SK-N-SH (cell line): ENCODE measurements around the gene RP9. TPM values are rescaled to one million over a fixed set of nuclear protein-coding genes. Genes with fewer than 3 reads are reported as not detected.
A peak's percentile ranks its signal among the peaks of the same experiment; 100 is the strongest.

ENCODE experiments used
- CTCF ChIA-PET: fragments of 300-600, 350-600 bp; formaldehyde crosslinking; extraction: SDS; loops from one replicate; lab custom pipeline; 2021; lab: Yijun Ruan, JAX
- POLR2A ChIA-PET: fragments of 350-600 bp; sonication (Branson Sonifier 250); formaldehyde crosslinking; extraction: SDS; loops from one replicate; lab custom pipeline; 2020; ENCODE audit warnings: antibody characterized with exemption, inconsistent platforms; lab: Yijun Ruan, JAX
- DNase-seq: peaks from one replicate; pipeline ENCODE4 v3.0.0; 2012
- H2AFZ ChIP-seq: fragments of 200-600 bp; sonication (generic); 2 replicates; pipeline ENCODE4 v1.8.1; 2016; ENCODE audit warnings: antibody characterized with exemption, mild to moderate bottlenecking, low read depth
- H3F3A ChIP-seq: fragments of 200-600 bp; sonication (generic); replicated peaks from 2 replicates; pipeline ENCODE3; 2016; ENCODE audit warnings: antibody characterized with exemption, mild to moderate bottlenecking; ENCODE audit not compliant: insufficient read depth
- H3K27ac ChIP-seq, 2 experiments: fragments of 200-500 bp in 1 of 2; fragments of 200-600 bp in 1 of 2; sonication (Bioruptor generic) in 1 of 2; sonication (generic), shearing (Covaris generic) in 1 of 2; 2 replicates each; pipeline versions ENCODE4 v1.5.1 to v1.6.1; 2014 to 2016; ENCODE audit warnings: low read depth in 2 of 2, inconsistent platforms in 1 of 2, low read length in 1 of 2, mild to moderate bottlenecking in 1 of 2, mixed read lengths in 1 of 2
- H3K27me3 ChIP-seq: fragments of 200-600 bp; sonication (generic), shearing (Covaris generic); 2 replicates; pipeline ENCODE4 v1.6.1; 2016; ENCODE audit warnings: mixed run types; ENCODE audit not compliant: insufficient read depth
- H3K36me3 ChIP-seq, 2 experiments: fragments of 200-500 bp in 1 of 2; fragments of 200-600 bp in 1 of 2; sonication (Bioruptor generic) in 1 of 2; sonication (generic) in 1 of 2; replicated peaks in 1 of 2; 2 replicates each; pipeline versions ENCODE3 to v1.5.1; 2014 to 2016; ENCODE audit warnings: low read length in 1 of 2, mild to moderate bottlenecking in 1 of 2; ENCODE audit not compliant: insufficient read depth in 2 of 2, control insufficient read depth in 1 of 2
- H3K4me1 ChIP-seq, 2 experiments: fragments of 200-500 bp in 1 of 2; fragments of 200-600 bp in 1 of 2; sonication (Bioruptor generic) in 1 of 2; sonication (generic), shearing (Covaris generic) in 1 of 2; 2 replicates each; pipeline versions ENCODE4 v1.5.1 to v1.6.1; 2014 to 2016; ENCODE audit warnings: low read depth in 1 of 2, low read length in 1 of 2, mixed run types in 1 of 2; ENCODE audit not compliant: insufficient read depth in 2 of 2, control insufficient read depth in 1 of 2
- H3K4me2 ChIP-seq: fragments of 200-600 bp; sonication (generic), shearing (Covaris generic); 2 replicates; pipeline ENCODE4 v1.6.1; 2017; ENCODE audit warnings: mixed run types
- H3K4me3 ChIP-seq, 2 experiments: fragments of 200-500 bp in 1 of 2; fragments of 200-600 bp in 1 of 2; sonication (Bioruptor generic) in 1 of 2; sonication (generic), shearing (Covaris generic) in 1 of 2; 2 replicates each; pipeline versions ENCODE4 v1.5.1 to v1.8.1; 2014 to 2016; ENCODE audit warnings: low read depth in 2 of 2, inconsistent platforms in 1 of 2, low read length in 1 of 2, mild to moderate bottlenecking in 1 of 2, mixed read lengths in 1 of 2, moderate library complexity in 1 of 2
- H3K79me2 ChIP-seq: fragments of 200-600 bp; sonication (generic); 2 replicates; pipeline ENCODE4 v1.8.1; 2017; ENCODE audit warnings: mild to moderate bottlenecking; ENCODE audit not compliant: insufficient read depth
- H3K9ac ChIP-seq: fragments of 200-600 bp; sonication (generic); 2 replicates; pipeline ENCODE4 v1.6.1; 2017; ENCODE audit warnings: mixed run types
- H3K9me2 ChIP-seq: fragments of 200-600 bp; sonication (generic); 2 replicates; pipeline ENCODE4 v1.6.1; 2017; ENCODE audit warnings: mixed run types
- H3K9me3 ChIP-seq: fragments of 200-600 bp; sonication (generic); 2 replicates; pipeline ENCODE4 v1.6.1; 2017; ENCODE audit warnings: mixed run types, mild to moderate bottlenecking, moderate library complexity
- H4K20me1 ChIP-seq: fragments of 200-600 bp; sonication (generic); 2 replicates; pipeline ENCODE4 v1.6.1; 2017; ENCODE audit warnings: mild to moderate bottlenecking, mixed run types; ENCODE audit not compliant: insufficient read depth
- ELF1 ChIP-seq: IDR thresholded peaks from 2 replicates; pipeline ENCODE4 v1.4.0; 2012
- EP300 ChIP-seq, 2 experiments: IDR thresholded peaks; 2 replicates each; pipeline versions ENCODE4 v1.4.0 to v1.6.1; 2012; ENCODE audit warnings: borderline replicate concordance in 1 of 2, low read depth in 1 of 2, low read length in 1 of 2
- EZH2phosphoT487 ChIP-seq: fragments of 200-600 bp; sonication (generic); IDR thresholded peaks from 2 replicates; pipeline ENCODE4 v1.6.1; 2017; ENCODE audit warnings: low read depth, mixed run types, mild to moderate bottlenecking, antibody characterized with exemption, moderate library complexity, borderline replicate concordance
- FOXJ3 ChIP-seq: sonication (generic); formaldehyde crosslinking; IDR thresholded peaks from 2 replicates; pipeline ENCODE4 v1.5.1; 2020; ENCODE audit warnings: mild to moderate bottlenecking, missing genetic modification reagents
- FOXM1 ChIP-seq: IDR thresholded peaks from 2 replicates; pipeline ENCODE4 v1.4.0; 2012; ENCODE audit warnings: low read depth, mild to moderate bottlenecking
- GABPA ChIP-seq: IDR thresholded peaks from 2 replicates; pipeline ENCODE4 v1.4.0; 2012; ENCODE audit warnings: low read depth, mild to moderate bottlenecking
- JUND ChIP-seq: IDR thresholded peaks from 2 replicates; pipeline ENCODE4 v1.4.0; 2012
- MAX ChIP-seq: IDR thresholded peaks from 2 replicates; pipeline ENCODE4 v1.4.0; 2012; ENCODE audit warnings: low read depth
- NFIC ChIP-seq: IDR thresholded peaks from 2 replicates; pipeline ENCODE4 v1.4.0; 2012; ENCODE audit warnings: borderline replicate concordance
- PBX3 ChIP-seq: IDR thresholded peaks from 2 replicates; pipeline ENCODE4; 2012
- POLR2AphosphoS5 ChIP-seq: IDR thresholded peaks from 2 replicates; pipeline ENCODE4 v1.6.1; 2012; ENCODE audit warnings: low read depth, low read length
- RAD21 ChIP-seq: IDR thresholded peaks from 2 replicates; pipeline ENCODE4 v1.6.1; 2012; ENCODE audit warnings: mild to moderate bottlenecking, low read length
- RCOR1 ChIP-seq: fragments of 150-350 bp; IDR thresholded peaks from 2 replicates; pipeline ENCODE4 v1.6.1; 2017; ENCODE audit warnings: antibody characterized with exemption, low read length
- RFX5 ChIP-seq: IDR thresholded peaks from 2 replicates; pipeline ENCODE4 v1.6.1; 2012; ENCODE audit warnings: mild to moderate bottlenecking, improper control_type of control experiment, low read length
- RXRA ChIP-seq: IDR thresholded peaks from 2 replicates; pipeline ENCODE4 v1.4.0; 2012; ENCODE audit warnings: low read depth, mild to moderate bottlenecking, borderline replicate concordance
- SIN3A ChIP-seq: IDR thresholded peaks from 2 replicates; pipeline ENCODE4 v1.6.1; 2012; ENCODE audit warnings: low read depth, mild to moderate bottlenecking, low read length, moderate library complexity, borderline replicate concordance
- SMC3 ChIP-seq: IDR thresholded peaks from 2 replicates; pipeline ENCODE4 v1.6.1; 2012; ENCODE audit warnings: low read depth, low read length, improper control_type of control experiment
- TAF1 ChIP-seq: IDR thresholded peaks from 2 replicates; pipeline ENCODE4 v1.6.1; 2012; ENCODE audit warnings: low read depth, mild to moderate bottlenecking, low read length, moderate library complexity, borderline replicate concordance
- TCF12 ChIP-seq: IDR thresholded peaks from 2 replicates; pipeline ENCODE4 v1.4.0; 2012
- USF1 ChIP-seq: IDR thresholded peaks from 2 replicates; pipeline ENCODE4 v1.4.0; 2012; ENCODE audit warnings: low read depth, borderline replicate concordance
- WGBS: methylation state at CpG from one replicate; pipeline ENCODE4 v1.1.6; 2017; ENCODE audit warnings: low lambda C conversion rate; 5-methylcytosine and 5-hydroxymethylcytosine counted together
- polyA plus RNA-seq, 3 experiments: library from polyadenylated mRNA; depleted of rRNA; stranded (reverse); fragments of >200 nt; gene quantifications; 2 replicates each; pipeline ENCODE4 v1.2.3, GENCODE V29; 2012
- TF ChIP-seq, protein P1 (sequence below): fragments of 150-350 bp; IDR thresholded peaks from 2 replicates; pipeline ENCODE4 v1.6.1; 2016; ENCODE audit warnings: mild to moderate bottlenecking, low read depth, low read length
- TF ChIP-seq, protein P2 (sequence below): IDR thresholded peaks from 2 replicates; pipeline ENCODE4 v1.6.1; 2012; ENCODE audit warnings: mild to moderate bottlenecking, low read depth, low read length, moderate library complexity
- TF ChIP-seq, protein P3 (sequence below): fragments of 200-600 bp; sonication (generic); IDR thresholded peaks from 2 replicates; pipeline ENCODE4 v1.6.1; 2017; ENCODE audit warnings: antibody characterized with exemption, mild to moderate bottlenecking, moderate library complexity

Gene RP9, protein sequence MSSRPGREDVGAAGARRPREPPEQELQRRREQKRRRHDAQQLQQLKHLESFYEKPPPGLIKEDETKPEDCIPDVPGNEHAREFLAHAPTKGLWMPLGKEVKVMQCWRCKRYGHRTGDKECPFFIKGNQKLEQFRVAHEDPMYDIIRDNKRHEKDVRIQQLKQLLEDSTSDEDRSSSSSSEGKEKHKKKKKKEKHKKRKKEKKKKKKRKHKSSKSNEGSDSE
- 31.6 and 32.0 TPM in 2 replicates for polyA plus RNA-seq (2012; rRNA removed)
- 36.3 and 38.8 TPM in 2 replicates for polyA plus RNA-seq (2012; cell fraction: cytosol; rRNA removed)
- 24.1 and 27.8 TPM in 2 replicates for polyA plus RNA-seq (2012; cell fraction: nucleus; rRNA removed)

- ChIA-PET POLR2A (interaction anchor here (0.6 to 2.2 kb wide), 4 partner anchors 20 to 348 kb away, joined by 3 to 8 read pairs (median 6); partner anchors contain the start of genes FKBP9 and NT5C3A), CTCF (interaction anchor here (0.6 to 5.2 kb wide), 44 partner anchors 7 to 619 kb away, joined by 3 to 95 read pairs (median 5); partner anchors contain the start of genes BBS9, FKBP9, LSM5 and NT5C3A)
- peak within 1 kb of the TSS; percentile 93 for H3K4me2 ChIP-seq
- H3K9ac ChIP-seq = peak within 1 kb of the TSS; percentile 85
- no peaks in the 10 kb centered on the region for H3K36me3 ChIP-seq
- H3K79me2 ChIP-seq = peaks cover 47% of the 10 kb centered on the region
- H3K4me1 ChIP-seq = peaks cover 5 to 15% of the 10 kb centered on the region in 2 experiments; a peak in 3 of 4 replicates
- DNase-seq = peak; percentile 99
- no peaks in the 10 kb centered on the region for H3K9me3 ChIP-seq
- H2AFZ ChIP-seq = peak within 1 kb of the TSS; percentile 96
- H3K4me3 ChIP-seq = peak within 1 kb of the TSS; percentile 85 to 95
- 1% methylated on average over 28 of the region's 100 CpGs for WGBS
- H3F3A ChIP-seq = no peaks in the 10 kb centered on the region
- no peaks in the 10 kb centered on the region for H3K9me2 ChIP-seq
- H3K27ac ChIP-seq = peak within 1 kb of the TSS; percentile 57 to 80
- H4K20me1 ChIP-seq = peaks cover 34% of the 10 kb centered on the region
- H3K27me3 ChIP-seq = no peaks in the 10 kb centered on the region
- TF ChIP-seq TCF12 (no peak), FOXJ3 (no peak), USF1 (no peak), JUND (no peak), EZH2phosphoT487 (no peak), FOXM1 (no peak), PBX3 (no peak), TAF1 (peak; percentile 55; the same call in 1 of the 2 replicates), RAD21 (peak; percentile 38), SMC3 (peak; percentile 45), GABPA (peak; percentile 79), EP300 (IDR thresholded peaks at IDR 0.05; ENCODE audit: borderline replicate concordance in 1 of 2, low read depth in 1 of 2, low read length in 1 of 2) (peak in 1 of 2 experiments; percentile 75; a peak in 1 of 4 replicates), NFIC (no peak), ELF1 (no peak), POLR2AphosphoS5 (peak; percentile 75), RCOR1 (no peak), RXRA (no peak), SIN3A (no peak; the same call in 1 of the 2 replicates), MAX (no peak; the same call in 1 of the 2 replicates), RFX5 (no peak)
- TF ChIP-seq, protein P1, sequence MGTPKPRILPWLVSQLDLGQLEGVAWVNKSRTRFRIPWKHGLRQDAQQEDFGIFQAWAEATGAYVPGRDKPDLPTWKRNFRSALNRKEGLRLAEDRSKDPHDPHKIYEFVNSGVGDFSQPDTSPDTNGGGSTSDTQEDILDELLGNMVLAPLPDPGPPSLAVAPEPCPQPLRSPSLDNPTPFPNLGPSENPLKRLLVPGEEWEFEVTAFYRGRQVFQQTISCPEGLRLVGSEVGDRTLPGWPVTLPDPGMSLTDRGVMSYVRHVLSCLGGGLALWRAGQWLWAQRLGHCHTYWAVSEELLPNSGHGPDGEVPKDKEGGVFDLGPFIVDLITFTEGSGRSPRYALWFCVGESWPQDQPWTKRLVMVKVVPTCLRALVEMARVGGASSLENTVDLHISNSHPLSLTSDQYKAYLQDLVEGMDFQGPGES = no peak
- TF ChIP-seq, protein P2, sequence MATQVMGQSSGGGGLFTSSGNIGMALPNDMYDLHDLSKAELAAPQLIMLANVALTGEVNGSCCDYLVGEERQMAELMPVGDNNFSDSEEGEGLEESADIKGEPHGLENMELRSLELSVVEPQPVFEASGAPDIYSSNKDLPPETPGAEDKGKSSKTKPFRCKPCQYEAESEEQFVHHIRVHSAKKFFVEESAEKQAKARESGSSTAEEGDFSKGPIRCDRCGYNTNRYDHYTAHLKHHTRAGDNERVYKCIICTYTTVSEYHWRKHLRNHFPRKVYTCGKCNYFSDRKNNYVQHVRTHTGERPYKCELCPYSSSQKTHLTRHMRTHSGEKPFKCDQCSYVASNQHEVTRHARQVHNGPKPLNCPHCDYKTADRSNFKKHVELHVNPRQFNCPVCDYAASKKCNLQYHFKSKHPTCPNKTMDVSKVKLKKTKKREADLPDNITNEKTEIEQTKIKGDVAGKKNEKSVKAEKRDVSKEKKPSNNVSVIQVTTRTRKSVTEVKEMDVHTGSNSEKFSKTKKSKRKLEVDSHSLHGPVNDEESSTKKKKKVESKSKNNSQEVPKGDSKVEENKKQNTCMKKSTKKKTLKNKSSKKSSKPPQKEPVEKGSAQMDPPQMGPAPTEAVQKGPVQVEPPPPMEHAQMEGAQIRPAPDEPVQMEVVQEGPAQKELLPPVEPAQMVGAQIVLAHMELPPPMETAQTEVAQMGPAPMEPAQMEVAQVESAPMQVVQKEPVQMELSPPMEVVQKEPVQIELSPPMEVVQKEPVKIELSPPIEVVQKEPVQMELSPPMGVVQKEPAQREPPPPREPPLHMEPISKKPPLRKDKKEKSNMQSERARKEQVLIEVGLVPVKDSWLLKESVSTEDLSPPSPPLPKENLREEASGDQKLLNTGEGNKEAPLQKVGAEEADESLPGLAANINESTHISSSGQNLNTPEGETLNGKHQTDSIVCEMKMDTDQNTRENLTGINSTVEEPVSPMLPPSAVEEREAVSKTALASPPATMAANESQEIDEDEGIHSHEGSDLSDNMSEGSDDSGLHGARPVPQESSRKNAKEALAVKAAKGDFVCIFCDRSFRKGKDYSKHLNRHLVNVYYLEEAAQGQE = no peak; the same call in 1 of the 2 replicates
- TF ChIP-seq, protein P3, sequence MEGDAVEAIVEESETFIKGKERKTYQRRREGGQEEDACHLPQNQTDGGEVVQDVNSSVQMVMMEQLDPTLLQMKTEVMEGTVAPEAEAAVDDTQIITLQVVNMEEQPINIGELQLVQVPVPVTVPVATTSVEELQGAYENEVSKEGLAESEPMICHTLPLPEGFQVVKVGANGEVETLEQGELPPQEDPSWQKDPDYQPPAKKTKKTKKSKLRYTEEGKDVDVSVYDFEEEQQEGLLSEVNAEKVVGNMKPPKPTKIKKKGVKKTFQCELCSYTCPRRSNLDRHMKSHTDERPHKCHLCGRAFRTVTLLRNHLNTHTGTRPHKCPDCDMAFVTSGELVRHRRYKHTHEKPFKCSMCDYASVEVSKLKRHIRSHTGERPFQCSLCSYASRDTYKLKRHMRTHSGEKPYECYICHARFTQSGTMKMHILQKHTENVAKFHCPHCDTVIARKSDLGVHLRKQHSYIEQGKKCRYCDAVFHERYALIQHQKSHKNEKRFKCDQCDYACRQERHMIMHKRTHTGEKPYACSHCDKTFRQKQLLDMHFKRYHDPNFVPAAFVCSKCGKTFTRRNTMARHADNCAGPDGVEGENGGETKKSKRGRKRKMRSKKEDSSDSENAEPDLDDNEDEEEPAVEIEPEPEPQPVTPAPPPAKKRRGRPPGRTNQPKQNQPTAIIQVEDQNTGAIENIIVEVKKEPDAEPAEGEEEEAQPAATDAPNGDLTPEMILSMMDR = peak; percentile 61
Measured at GRCh38 chr7:33109005-33109757, at the start of gene RP9. RP9 (minus strand) TSS chr7:33109404; CDS start chr7:33109372, 32 bp downstream.
